NB4 (cell line): Measurements from ENCODE around the gene MRPL49.

Experiments
- POLR2A ChIP-seq: IDR thresholded peaks from 2 replicates; pipeline ENCODE4 v1.6.1; 2011; ENCODE audit warnings: mild to moderate bottlenecking; ENCODE audit not compliant: insufficient read length; ENCODE audit errors: extremely low read depth
- TF ChIP-seq, protein P1 (sequence below): IDR thresholded peaks from one replicate; pipeline ENCODE4 v1.5.1; 2012; ENCODE audit warnings: low read depth, low read length

- TF ChIP-seq, protein P1, sequence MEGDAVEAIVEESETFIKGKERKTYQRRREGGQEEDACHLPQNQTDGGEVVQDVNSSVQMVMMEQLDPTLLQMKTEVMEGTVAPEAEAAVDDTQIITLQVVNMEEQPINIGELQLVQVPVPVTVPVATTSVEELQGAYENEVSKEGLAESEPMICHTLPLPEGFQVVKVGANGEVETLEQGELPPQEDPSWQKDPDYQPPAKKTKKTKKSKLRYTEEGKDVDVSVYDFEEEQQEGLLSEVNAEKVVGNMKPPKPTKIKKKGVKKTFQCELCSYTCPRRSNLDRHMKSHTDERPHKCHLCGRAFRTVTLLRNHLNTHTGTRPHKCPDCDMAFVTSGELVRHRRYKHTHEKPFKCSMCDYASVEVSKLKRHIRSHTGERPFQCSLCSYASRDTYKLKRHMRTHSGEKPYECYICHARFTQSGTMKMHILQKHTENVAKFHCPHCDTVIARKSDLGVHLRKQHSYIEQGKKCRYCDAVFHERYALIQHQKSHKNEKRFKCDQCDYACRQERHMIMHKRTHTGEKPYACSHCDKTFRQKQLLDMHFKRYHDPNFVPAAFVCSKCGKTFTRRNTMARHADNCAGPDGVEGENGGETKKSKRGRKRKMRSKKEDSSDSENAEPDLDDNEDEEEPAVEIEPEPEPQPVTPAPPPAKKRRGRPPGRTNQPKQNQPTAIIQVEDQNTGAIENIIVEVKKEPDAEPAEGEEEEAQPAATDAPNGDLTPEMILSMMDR, result no peak
- TF ChIP-seq POLR2A, result no peak
Observed at GRCh38 chr11:65113839-65114238, 8.3 kb upstream of the MRPL49 start.
